PFSK-1 (cell line): Measurements from ENCODE around the gene GCNT3.

Experiments
- FOXP2 ChIP-seq: optimal IDR thresholded peaks from 2 replicates; pipeline ENCODE3; 2011; ENCODE audit warnings: borderline replicate concordance, control low read depth, inconsistent platforms; ENCODE audit not compliant: insufficient read depth; ENCODE audit errors: extremely low read length, extremely low read depth
- POLR2AphosphoS5 ChIP-seq: IDR thresholded peaks from 2 replicates; pipeline ENCODE4 v1.6.1; 2012; ENCODE audit warnings: low read depth, mild to moderate bottlenecking, control low read depth, low read length, moderate library complexity
- SIN3A ChIP-seq: IDR thresholded peaks from 2 replicates; pipeline ENCODE4 v1.6.1; 2012; ENCODE audit warnings: mild to moderate bottlenecking, low read length, moderate library complexity, borderline replicate concordance; ENCODE audit not compliant: insufficient read depth
- TAF1 ChIP-seq: IDR thresholded peaks from 2 replicates; pipeline ENCODE4 v1.6.1; 2012; ENCODE audit warnings: low read length, control low read depth, borderline replicate concordance; ENCODE audit not compliant: insufficient read depth
- TF ChIP-seq, protein P1 (sequence below), 2 experiments: IDR thresholded peaks; 2 replicates each; pipeline versions ENCODE4 v1.6.1 to v1.8.0; 2011 to 2012; ENCODE audit warnings: low read depth in 2 of 2, low read length in 2 of 2, control low read depth in 1 of 2, inconsistent platforms in 1 of 2, mild to moderate bottlenecking in 1 of 2, moderate library complexity in 1 of 2; ENCODE audit not compliant: insufficient read depth in 1 of 2

The GCNT3 gene

DNA sequence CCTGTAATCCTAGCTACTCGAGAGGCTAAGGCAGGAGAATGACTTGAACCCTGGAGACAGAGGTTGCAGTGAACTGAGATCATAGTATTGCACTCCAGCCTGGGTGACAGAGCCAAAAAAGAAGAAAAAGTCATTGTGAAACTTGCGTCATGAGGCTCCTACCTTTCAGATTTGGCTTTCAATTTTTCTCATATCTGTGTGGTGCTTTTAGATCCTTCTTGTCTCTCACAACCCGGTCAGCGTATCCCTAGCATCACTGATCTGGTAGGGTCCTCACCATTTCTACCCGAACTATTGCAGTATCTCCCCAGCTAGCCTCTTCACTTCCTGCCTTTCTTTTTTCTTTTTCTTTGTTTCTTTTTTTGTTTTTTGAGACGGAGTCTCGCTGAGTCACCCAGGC lies 21.6 kb upstream of the GCNT3 start:
- TF ChIP-seq FOXP2 (no peak), TAF1 (no peak), POLR2AphosphoS5 (no peak), SIN3A (no peak)
- TF ChIP-seq, protein P1, sequence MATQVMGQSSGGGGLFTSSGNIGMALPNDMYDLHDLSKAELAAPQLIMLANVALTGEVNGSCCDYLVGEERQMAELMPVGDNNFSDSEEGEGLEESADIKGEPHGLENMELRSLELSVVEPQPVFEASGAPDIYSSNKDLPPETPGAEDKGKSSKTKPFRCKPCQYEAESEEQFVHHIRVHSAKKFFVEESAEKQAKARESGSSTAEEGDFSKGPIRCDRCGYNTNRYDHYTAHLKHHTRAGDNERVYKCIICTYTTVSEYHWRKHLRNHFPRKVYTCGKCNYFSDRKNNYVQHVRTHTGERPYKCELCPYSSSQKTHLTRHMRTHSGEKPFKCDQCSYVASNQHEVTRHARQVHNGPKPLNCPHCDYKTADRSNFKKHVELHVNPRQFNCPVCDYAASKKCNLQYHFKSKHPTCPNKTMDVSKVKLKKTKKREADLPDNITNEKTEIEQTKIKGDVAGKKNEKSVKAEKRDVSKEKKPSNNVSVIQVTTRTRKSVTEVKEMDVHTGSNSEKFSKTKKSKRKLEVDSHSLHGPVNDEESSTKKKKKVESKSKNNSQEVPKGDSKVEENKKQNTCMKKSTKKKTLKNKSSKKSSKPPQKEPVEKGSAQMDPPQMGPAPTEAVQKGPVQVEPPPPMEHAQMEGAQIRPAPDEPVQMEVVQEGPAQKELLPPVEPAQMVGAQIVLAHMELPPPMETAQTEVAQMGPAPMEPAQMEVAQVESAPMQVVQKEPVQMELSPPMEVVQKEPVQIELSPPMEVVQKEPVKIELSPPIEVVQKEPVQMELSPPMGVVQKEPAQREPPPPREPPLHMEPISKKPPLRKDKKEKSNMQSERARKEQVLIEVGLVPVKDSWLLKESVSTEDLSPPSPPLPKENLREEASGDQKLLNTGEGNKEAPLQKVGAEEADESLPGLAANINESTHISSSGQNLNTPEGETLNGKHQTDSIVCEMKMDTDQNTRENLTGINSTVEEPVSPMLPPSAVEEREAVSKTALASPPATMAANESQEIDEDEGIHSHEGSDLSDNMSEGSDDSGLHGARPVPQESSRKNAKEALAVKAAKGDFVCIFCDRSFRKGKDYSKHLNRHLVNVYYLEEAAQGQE (IDR thresholded peaks at IDR 0.05; ENCODE audit: insufficient read depth in 1 of 2, low read depth in 2 of 2, low read length in 2 of 2): no peak

DNA sequence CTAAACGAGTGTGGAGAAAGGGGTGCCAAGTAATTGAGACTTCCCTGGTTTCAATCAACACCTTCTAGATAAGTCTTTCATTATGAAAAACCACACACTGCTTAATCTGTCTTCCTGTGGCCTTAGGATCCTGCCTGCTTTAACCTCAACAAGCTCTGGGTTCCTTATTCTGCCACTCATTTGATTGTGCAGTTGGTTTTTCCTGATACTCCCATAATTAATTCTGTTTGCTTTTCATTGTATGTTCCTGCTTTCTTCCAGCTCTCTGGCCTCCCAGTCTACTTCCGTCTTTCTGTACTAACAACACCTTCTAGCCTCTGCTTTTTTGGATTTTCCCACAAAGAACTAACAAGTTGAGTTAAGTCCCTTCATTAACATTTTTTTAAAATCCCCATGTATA lies 20.2 kb upstream of the GCNT3 start:
- TF ChIP-seq TAF1: no peak
- no peak for TF ChIP-seq FOXP2
- TF ChIP-seq, protein P1 (IDR thresholded peaks at IDR 0.05; ENCODE audit: insufficient read depth in 1 of 2, low read depth in 2 of 2, low read length in 2 of 2): no peak
- no peak for TF ChIP-seq POLR2AphosphoS5
- no peak for TF ChIP-seq SIN3A

- TF ChIP-seq SIN3A (no peak), TAF1 (no peak), POLR2AphosphoS5 (no peak), FOXP2 (no peak)
- TF ChIP-seq, protein P1 (IDR thresholded peaks at IDR 0.05; ENCODE audit: insufficient read depth in 1 of 2, low read depth in 2 of 2, low read length in 2 of 2): no peak
These were observed 17.1 kb upstream of the GCNT3 start for GRCh38 chr15:59594493-59594942.

GRCh38 chr15:59594991-59595390 lies 16.6 kb upstream of the GCNT3 start:
- TF ChIP-seq SIN3A: no peak
- no peak for TF ChIP-seq FOXP2
- TF ChIP-seq, protein P1 (IDR thresholded peaks at IDR 0.05; ENCODE audit: insufficient read depth in 1 of 2, low read depth in 2 of 2, low read length in 2 of 2): no peak

DNA sequence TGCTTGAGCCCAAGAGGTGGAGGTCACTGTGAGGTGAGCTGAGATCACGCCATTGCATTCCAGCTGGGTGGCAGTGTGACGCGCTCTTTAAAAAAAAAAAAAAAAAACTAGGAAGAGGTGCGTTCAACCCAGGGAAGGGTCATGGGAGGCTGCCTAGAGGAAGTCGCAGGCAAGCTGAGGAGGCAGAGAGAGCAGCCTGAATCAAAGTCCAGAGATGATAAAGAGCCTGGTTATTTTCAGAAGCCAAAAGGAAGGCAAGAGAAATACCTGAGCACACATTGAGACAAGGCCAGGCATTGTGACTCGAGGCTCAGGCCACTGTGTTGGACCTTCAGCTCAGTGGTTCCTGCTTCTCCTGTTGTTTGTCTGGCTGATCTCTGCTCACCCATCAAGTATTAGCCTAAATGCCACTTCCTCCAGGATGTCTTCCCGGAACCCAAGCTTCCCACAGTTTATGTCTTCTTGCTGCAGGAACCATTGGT lies 16.1 kb upstream of the GCNT3 start:
- no peak for TF ChIP-seq TAF1
- TF ChIP-seq, protein P1 (IDR thresholded peaks at IDR 0.05; ENCODE audit: insufficient read depth in 1 of 2, low read depth in 2 of 2, low read length in 2 of 2): no peak
- no peak for TF ChIP-seq POLR2AphosphoS5
